GM13977 (cell line): ENCODE data around the gene CCDC12.

ENCODE experiments used
- DNase-seq: peaks from one replicate; pipeline ENCODE4 v3.0.0; 2012; ENCODE audit warnings: low spot score
- CTCF ChIP-seq: IDR thresholded peaks from 2 replicates; pipeline ENCODE4 v1.5.1; 2012; ENCODE audit warnings: mild to moderate bottlenecking, control low read depth; ENCODE audit not compliant: insufficient read depth; ENCODE audit errors: extremely low read depth, missing control alignments
- in situ Hi-C: fragments of 300-500 bp; cut with MboI; formaldehyde crosslinking; loops from one replicate; pipeline ENCODE4 v1.12.0; 2022; ENCODE audit warnings: low sequenced_read_pairs, low pct_unique_long_range_greater_than_20kb, mixed read lengths, inconsistent platforms; ENCODE audit not compliant: unreplicated experiment

Gene CCDC12

GRCh38 chr3:46987319-46987742 lies 10.8 kb upstream of the CCDC12 start:
- in situ Hi-C loops: no loop called here
- TF ChIP-seq CTCF: no peak
- DNase-seq: no peak

GRCh38 chr3:46986782-46987310 lies 10.3 kb upstream of the CCDC12 start:
- DNase-seq: no peak
- in situ Hi-C loops: no loop called here
- no peak for TF ChIP-seq CTCF

GRCh38 chr3:46986055-46986730 lies 9.6 kb upstream of the CCDC12 start:
- in situ Hi-C loops: no loop called here
- no peak for DNase-seq
- TF ChIP-seq CTCF: no peak

DNA sequence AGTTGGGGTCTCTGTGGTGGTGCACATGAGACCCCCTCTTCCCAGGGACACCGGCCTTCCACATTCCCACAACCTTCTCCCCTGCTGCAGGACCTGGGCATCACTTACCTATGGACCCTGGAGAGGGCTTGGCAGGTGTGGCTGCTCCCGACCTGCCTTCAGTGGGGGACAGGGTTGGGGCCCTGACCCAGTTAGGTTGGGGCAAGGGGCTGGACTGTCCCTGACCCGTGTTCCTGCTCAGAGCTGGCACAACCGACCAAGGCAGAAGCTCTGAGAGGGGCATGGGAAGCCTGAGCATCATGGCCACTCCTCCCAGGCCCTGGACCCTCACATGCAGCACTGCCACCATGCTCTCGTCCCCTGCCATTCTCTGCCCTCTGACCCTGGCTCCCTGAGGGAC lies 9.0 kb upstream of the CCDC12 start:
- in situ Hi-C loops: no loop called here
- no peak for DNase-seq
- no peak for TF ChIP-seq CTCF

DNA sequence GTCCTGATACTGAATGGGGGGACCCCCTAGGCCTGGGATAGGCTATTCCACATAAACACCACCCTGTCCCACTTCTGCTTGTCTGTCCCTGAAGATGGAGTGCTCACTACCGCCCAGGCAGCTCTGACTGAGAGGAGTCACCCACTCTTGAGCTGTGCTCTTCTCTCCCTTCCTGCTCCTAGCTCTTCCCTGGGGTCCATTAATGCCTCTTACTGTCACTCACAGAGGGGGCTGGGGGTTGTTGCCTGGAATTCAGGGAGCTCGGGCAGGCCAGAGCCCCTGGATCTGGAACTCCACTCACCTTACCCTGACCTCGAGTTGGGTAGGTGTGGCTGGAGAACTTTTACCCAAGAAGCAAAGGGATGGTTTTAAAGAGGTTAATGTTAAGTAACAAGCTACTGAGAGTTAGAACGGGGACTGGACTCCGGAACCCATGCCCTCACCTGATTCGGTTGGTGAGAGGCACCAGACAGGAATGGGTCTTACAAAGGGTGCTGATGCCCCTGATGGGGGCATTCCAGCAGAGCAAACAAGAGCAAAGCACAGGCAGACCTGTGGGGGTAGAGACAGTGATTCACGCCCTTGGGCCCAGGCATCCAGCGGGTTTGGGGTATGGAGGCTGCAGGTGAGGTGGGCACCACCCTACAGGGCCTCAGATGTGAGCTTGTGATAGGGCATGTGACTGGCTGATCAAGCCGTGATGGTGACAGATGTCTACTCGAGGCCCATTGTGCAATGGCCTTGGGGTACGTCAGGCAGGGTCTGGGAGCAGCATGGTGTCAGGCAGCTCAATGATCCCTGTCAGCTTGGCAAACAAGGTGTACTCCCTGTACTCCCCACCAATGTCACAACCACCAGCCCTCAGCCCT lies 8.3 kb upstream of the CCDC12 start:
- no peak for DNase-seq
- TF ChIP-seq CTCF: no peak

DNA sequence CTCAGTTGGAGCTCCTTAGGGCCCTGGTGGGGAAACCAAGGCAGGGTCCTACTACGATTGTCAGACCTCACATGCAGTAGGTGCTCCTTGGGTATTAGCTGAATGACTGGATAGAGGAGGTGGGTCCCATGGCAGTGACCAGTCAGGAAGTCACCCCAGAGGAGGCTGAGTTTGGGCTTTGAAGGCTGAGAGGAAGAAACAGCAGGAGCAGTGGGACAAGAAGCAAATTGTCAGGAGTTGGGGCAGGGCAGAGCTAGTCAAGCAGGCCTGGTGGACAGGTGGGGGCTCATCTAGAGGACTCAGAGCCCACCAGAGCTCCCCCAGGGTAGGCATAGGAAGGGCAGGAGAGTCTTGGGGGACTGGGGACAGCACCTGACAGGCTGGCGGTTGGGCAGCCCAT lies 6.0 kb upstream of the CCDC12 start:
- in situ Hi-C loops: no loop called here
- no peak for TF ChIP-seq CTCF
- DNase-seq: no peak

More for the DNA sequence above, 8.3 kb upstream of the CCDC12 start:
- in situ Hi-C loops: no loop called here
